ENCODE measurements around the gene LRRN1.
A peak's percentile ranks its signal among the peaks of the same experiment; 100 is the strongest.

The LRRN1 gene

DNA sequence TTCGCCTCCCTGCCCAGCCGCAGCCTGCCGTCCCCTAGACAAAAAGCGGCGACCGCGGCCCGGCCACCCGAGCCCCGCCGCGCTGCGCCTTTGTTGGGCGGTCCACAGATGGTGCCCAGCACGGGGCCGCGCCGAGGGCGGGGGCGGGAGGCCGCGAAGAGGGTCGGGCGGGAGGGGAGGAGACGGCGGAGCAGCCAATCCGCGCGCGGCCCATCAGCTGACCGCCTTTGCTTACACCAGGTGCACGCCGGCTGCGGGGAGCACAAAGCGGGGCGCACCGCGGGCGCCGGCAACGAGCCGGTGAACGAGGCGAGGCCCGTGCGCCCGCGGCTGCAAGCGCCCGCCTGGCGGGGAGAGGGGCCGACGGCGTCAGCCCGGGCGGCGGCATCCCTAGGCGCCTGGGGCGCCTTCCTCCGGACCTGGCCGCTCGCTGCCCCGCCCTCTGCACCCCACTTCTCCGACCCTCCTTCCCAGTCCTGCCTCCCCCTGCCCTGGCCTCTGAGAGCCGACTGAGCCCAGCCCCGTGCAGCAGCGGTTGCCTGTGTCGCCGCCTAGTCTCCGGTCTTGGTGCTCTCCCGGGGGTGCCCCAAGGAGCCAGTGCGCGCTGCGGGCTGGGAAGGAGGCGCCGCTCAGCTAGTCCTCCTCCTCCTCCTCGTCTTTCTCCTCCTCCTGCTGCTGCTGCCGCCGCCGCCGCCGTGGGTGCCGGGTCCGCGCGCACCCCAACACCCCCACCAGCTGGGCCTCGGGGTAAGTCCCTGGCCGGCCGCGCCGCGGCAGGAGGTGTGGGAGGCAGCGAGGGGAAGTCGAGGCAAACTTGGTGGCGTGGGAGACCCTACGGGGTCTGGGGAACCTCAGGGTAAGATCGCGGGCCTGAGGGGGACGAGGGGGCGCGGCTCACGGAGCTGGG is at the start of gene LRRN1:
Gene LRRN1 (plus strand): TSS at position 259 of the 907 bp plus-strand sequence. CDS start 45,211 bp downstream, outside the sequence.
- no peak for FAIRE-seq

GRCh38 chr3:3753416-3753815 is 45.8 kb upstream of the LRRN1 start:
- TF ChIP-seq, protein P1, sequence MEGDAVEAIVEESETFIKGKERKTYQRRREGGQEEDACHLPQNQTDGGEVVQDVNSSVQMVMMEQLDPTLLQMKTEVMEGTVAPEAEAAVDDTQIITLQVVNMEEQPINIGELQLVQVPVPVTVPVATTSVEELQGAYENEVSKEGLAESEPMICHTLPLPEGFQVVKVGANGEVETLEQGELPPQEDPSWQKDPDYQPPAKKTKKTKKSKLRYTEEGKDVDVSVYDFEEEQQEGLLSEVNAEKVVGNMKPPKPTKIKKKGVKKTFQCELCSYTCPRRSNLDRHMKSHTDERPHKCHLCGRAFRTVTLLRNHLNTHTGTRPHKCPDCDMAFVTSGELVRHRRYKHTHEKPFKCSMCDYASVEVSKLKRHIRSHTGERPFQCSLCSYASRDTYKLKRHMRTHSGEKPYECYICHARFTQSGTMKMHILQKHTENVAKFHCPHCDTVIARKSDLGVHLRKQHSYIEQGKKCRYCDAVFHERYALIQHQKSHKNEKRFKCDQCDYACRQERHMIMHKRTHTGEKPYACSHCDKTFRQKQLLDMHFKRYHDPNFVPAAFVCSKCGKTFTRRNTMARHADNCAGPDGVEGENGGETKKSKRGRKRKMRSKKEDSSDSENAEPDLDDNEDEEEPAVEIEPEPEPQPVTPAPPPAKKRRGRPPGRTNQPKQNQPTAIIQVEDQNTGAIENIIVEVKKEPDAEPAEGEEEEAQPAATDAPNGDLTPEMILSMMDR (IDR thresholded peaks at IDR 0.05; ENCODE audit: insufficient read depth, missing control alignments): no peak
- no peak for DNase-seq (ENCODE audit: insufficient read length, low spot score)
- FAIRE-seq: no peak

More for the DNA sequence above, at the start of gene LRRN1:
- TF ChIP-seq, protein P1 (IDR thresholded peaks at IDR 0.05; ENCODE audit: insufficient read depth, missing control alignments): no peak
- peak; percentile 76 for DNase-seq (ENCODE audit: insufficient read length, low spot score)

GRCh38 chr3:3765661-3766060 is 33.6 kb upstream of the LRRN1 start:
- TF ChIP-seq, protein P1 (IDR thresholded peaks at IDR 0.05; ENCODE audit: insufficient read depth, missing control alignments): no peak
- FAIRE-seq: no peak
- DNase-seq (ENCODE audit: insufficient read length, low spot score): no peak

GRCh38 chr3:3766140-3766539 is 33.1 kb upstream of the LRRN1 start:
- TF ChIP-seq, protein P1 (IDR thresholded peaks at IDR 0.05; ENCODE audit: insufficient read depth, missing control alignments): no peak
- FAIRE-seq (no peak), DNase-seq (ENCODE audit: insufficient read length, low spot score) (no peak)

DNA sequence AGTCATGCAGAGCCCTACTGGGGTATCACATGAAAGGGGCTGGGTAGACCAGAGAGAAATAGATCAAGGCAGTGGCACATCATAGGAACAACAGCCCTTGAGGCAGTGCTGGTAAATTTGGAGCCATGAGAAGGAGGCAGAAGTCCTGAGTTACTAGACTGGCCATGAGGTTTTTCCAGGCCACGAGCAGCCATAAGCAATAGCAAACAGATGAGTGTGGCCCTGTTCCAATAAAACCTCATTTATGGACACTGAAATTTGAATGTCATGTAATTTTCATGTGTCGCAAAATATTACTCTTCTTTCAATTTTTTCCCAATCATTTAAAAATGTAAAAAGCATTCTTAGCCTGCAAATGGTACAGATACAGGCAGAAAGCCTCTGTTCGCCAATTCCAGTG is 28.1 kb upstream of the LRRN1 start:
- DNase-seq (ENCODE audit: insufficient read length, low spot score) (no peak), FAIRE-seq (no peak)
- TF ChIP-seq, protein P1 (IDR thresholded peaks at IDR 0.05; ENCODE audit: insufficient read depth, missing control alignments): no peak

DNA sequence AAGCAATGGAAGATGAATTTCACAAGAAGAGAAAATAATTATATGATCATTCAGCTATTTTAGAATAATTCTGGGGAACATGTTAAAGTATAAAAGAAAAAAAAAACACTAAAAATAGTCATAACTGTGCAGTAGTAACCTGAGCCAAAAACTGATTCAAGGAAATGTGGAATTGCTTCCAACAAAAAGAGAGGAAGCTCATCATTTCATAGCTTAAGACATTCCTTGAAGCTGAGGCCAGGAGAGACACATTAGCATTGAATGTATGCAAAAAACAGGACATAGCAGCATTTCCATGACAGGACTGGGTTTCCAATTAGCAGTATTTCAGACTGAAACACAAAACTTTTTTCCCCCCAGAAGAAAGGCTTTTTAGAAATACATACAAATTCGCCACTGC is 27.7 kb upstream of the LRRN1 start:
- DNase-seq (ENCODE audit: insufficient read length, low spot score) (no peak), FAIRE-seq (no peak)
- TF ChIP-seq, protein P1 (IDR thresholded peaks at IDR 0.05; ENCODE audit: insufficient read depth, missing control alignments): no peak

DNA sequence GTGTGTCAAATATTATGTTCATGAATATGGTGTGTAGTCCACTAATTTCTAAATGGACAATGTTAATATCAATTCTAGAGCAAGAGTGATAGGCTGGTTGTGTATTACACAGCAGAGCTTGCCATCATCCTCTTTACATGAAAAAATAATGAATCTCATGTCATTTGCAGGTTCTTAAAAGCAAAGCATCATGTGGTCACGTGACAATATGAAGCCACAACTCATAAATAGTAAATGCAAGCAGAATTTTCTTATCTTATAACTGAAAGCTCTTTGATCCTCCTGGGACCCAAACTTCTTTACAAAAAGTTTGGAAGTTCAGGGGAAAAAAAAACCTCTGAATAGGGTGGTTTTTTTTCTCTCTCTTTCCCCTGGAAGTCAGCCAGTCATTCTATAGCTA is 26.9 kb upstream of the LRRN1 start:
- no peak for FAIRE-seq

More for the DNA sequence above, 26.9 kb upstream of the LRRN1 start:
- DNase-seq (ENCODE audit: insufficient read length, low spot score): no peak
- TF ChIP-seq, protein P1 (IDR thresholded peaks at IDR 0.05; ENCODE audit: insufficient read depth, missing control alignments): no peak
